GM19397 (cell line): ENCODE measurements around the gene STAU1.
"Not testable (repeated sequence)": the region's sequence is repeated elsewhere in the genome, so short reads cannot be mapped to it uniquely, and the experiment has no call there.

Experiments
- ATAC-seq: cut with Tn5 transposase; IDR thresholded peaks from one replicate; pipeline ENCODE4 v1.9.1; 2021; ENCODE audit warnings: mild to moderate bottlenecking, moderate library complexity; ENCODE audit not compliant: unreplicated experiment

STAU1 gene

GRCh38 chr20:49091104-49091503 lies 97.0 kb downstream of the STAU1 start:
- no peak for ATAC-seq

GRCh38 chr20:49082295-49082694 lies 105.8 kb downstream of the STAU1 start:
- ATAC-seq: not testable (repeated sequence)

- no peak for ATAC-seq
Measured at GRCh38 chr20:49078310-49078709, 109.8 kb downstream of the STAU1 start.

- ATAC-seq: no peak
Measured at GRCh38 chr20:49074521-49074920, 113.6 kb downstream of the STAU1 start.
